ENCODE results near the gene CTNND2. TPM values are rescaled to one million over a fixed set of nuclear protein-coding genes. Genes with fewer than 3 reads are reported as not detected.

CTNND2 gene
- total RNA-seq, 1 donor from 2014 or later = 2.5 TPM

- Mint-ChIP-seq H3K4me1 (ENCODE audit: unreplicated experiment) (peaks cover 16% of the 10 kb centered on the region), H3K4me3 (ENCODE audit: unreplicated experiment) (peak overlapping the region; percentile 23), H3K36me3 (ENCODE audit: unreplicated experiment) (no peaks in the 10 kb centered on the region), H3K27ac (ENCODE audit: unreplicated experiment) (no peak overlapping the region), H3K27me3 (ENCODE audit: unreplicated experiment) (peaks cover 49% of the 10 kb centered on the region), H3K9me3 (ENCODE audit: unreplicated experiment) (no peaks in the 10 kb centered on the region)
- no peak for TF ChIP-seq CTCF (IDR thresholded peaks at IDR 0.05)
- no peak for DNase-seq (ENCODE audit: extremely low spot score, unreplicated experiment)
Observed at GRCh38 chr5:11385251-11385900, 518.9 kb downstream of the CTNND2 start.

- H3K4me1 Mint-ChIP-seq (ENCODE audit: unreplicated experiment) = peaks cover 16% of the 10 kb centered on the region
- no peak for DNase-seq (ENCODE audit: extremely low spot score, unreplicated experiment)
- peaks cover 49% of the 10 kb centered on the region for H3K27me3 Mint-ChIP-seq (ENCODE audit: unreplicated experiment)
- H3K4me3 Mint-ChIP-seq (ENCODE audit: unreplicated experiment) = peak overlapping the region; percentile 62
- H3K9me3 Mint-ChIP-seq (ENCODE audit: unreplicated experiment) = no peaks in the 10 kb centered on the region
- no peaks in the 10 kb centered on the region for H3K36me3 Mint-ChIP-seq (ENCODE audit: unreplicated experiment)
- no peak overlapping the region for H3K27ac Mint-ChIP-seq (ENCODE audit: unreplicated experiment)
- TF ChIP-seq CTCF (IDR thresholded peaks at IDR 0.05) = no peak
Observed at GRCh38 chr5:11384441-11385250, 519.6 kb downstream of the CTNND2 start.

GRCh38 chr5:11383506-11384095, 520.6 kb downstream of the CTNND2 start:
- no peak overlapping the region for H3K27ac Mint-ChIP-seq (ENCODE audit: unreplicated experiment)

GRCh38 chr5:11378461-11378860, 525.8 kb downstream of the CTNND2 start:
- H3K4me1 Mint-ChIP-seq (ENCODE audit: unreplicated experiment) = no peaks in the 10 kb centered on the region
- no peak overlapping the region for H3K27ac Mint-ChIP-seq (ENCODE audit: unreplicated experiment)
- no peak for DNase-seq (ENCODE audit: extremely low spot score, unreplicated experiment)
- no peaks in the 10 kb centered on the region for H3K9me3 Mint-ChIP-seq (ENCODE audit: unreplicated experiment)
- no peak overlapping the region for H3K4me3 Mint-ChIP-seq (ENCODE audit: unreplicated experiment)
- H3K36me3 Mint-ChIP-seq (ENCODE audit: unreplicated experiment) = no peaks in the 10 kb centered on the region
- H3K27me3 Mint-ChIP-seq (ENCODE audit: unreplicated experiment) = peaks cover 11% of the 10 kb centered on the region
- no peak for TF ChIP-seq CTCF (IDR thresholded peaks at IDR 0.05)

More at GRCh38 chr5:11383506-11384095, 520.6 kb downstream of the CTNND2 start:
- peaks cover 16% of the 10 kb centered on the region for H3K4me1 Mint-ChIP-seq (ENCODE audit: unreplicated experiment)
- no peaks in the 10 kb centered on the region for H3K36me3 Mint-ChIP-seq (ENCODE audit: unreplicated experiment)
- no peak overlapping the region for H3K4me3 Mint-ChIP-seq (ENCODE audit: unreplicated experiment)
- peaks cover 44% of the 10 kb centered on the region for H3K27me3 Mint-ChIP-seq (ENCODE audit: unreplicated experiment)
- no peak for DNase-seq (ENCODE audit: extremely low spot score, unreplicated experiment)
- no peak for TF ChIP-seq CTCF (IDR thresholded peaks at IDR 0.05)
- no peaks in the 10 kb centered on the region for H3K9me3 Mint-ChIP-seq (ENCODE audit: unreplicated experiment)

- Mint-ChIP-seq H3K27me3 (ENCODE audit: unreplicated experiment) (peaks cover 7% of the 10 kb centered on the region), H3K4me3 (ENCODE audit: unreplicated experiment) (no peak overlapping the region), H3K27ac (ENCODE audit: unreplicated experiment) (no peak overlapping the region), H3K9me3 (ENCODE audit: unreplicated experiment) (no peaks in the 10 kb centered on the region), H3K36me3 (ENCODE audit: unreplicated experiment) (no peaks in the 10 kb centered on the region), H3K4me1 (ENCODE audit: unreplicated experiment) (no peaks in the 10 kb centered on the region)
- no peak for DNase-seq (ENCODE audit: extremely low spot score, unreplicated experiment)
- no peak for TF ChIP-seq CTCF (IDR thresholded peaks at IDR 0.05)
Observed at GRCh38 chr5:11377896-11378295, 526.4 kb downstream of the CTNND2 start.
